ENCODE measurements around the gene ZNF487.
A peak's percentile ranks its signal among the peaks of the same experiment; 100 is the strongest.
"Not testable (repeated sequence)": the region's sequence is repeated elsewhere in the genome, so short reads cannot be mapped to it uniquely, and the experiment has no call there.

The ZNF487 gene

DNA sequence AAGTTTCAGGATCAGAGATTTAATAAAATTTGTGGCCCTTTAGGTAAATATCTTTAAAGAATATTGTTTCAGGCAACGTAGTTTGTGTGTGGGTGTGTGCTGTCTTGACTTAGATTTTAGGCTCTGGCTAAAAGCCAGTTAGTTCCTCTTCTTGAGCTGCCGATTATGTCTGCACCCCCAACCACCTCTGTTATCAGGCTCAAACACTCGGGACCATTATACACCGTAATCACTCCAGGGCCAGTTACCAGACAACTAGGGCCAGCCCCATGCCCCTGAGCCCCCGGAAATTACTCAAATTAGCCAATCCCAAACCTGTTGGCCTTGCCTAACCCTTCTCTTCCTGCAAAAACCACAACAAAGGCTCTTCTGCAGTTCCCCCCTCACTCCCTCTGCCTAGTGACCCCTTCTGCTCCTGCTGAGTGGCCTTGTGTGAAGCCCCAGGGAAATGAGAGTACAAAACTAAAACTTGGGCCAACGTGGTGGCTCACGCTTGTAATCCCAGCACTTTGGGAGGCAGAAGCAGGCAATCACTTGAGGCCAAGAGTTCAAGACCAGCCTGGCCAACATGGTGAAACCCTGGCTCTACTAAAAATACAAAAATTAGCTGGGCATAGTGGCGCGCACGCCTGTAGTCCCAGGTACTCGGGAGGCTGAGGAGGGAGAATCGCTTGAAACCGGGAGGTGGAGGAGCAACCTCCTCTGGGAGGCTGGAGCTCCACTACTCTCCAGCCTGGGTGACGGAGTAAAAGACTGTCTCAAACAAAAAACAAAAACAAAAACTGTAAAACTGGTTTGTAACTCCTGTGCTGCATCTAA, 18.8 kb upstream of the ZNF487 start:
- no peaks in the 10 kb centered on the region for H3K27me3 Mint-ChIP-seq
- peak overlapping the region; percentile 36 for H3K4me3 Mint-ChIP-seq
- H3K9me3 Mint-ChIP-seq, result no peaks in the 10 kb centered on the region
- H3K4me1 Mint-ChIP-seq, result peaks cover 40% of the 10 kb centered on the region
- H3K27ac Mint-ChIP-seq, result peak overlapping the region; percentile 79
- no peaks in the 10 kb centered on the region for H3K36me3 Mint-ChIP-seq

DNA sequence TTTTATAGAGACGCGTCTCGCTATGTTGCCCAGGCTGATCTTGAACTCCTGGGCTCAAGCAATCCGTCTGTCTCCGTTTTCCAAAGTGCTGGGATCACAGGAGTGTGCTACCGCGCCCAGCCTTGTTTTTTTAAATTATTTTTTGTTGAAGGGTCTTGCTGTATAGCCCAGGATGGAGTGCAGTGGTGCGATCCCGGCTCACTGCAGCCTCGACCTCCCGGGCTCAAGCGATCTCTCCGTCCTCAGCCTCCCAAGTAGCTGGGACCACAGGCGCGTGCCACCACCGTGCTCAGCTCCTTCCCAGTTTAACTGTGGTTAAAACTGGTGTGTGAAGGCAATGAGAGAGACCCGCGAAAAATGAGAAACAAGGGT, 16.9 kb upstream of the ZNF487 start:
- Mint-ChIP-seq H3K36me3 (no peaks in the 10 kb centered on the region), H3K4me1 (peaks cover 40% of the 10 kb centered on the region), H3K9me3 (no peaks in the 10 kb centered on the region), H3K27me3 (no peaks in the 10 kb centered on the region), H3K4me3 (peak overlapping the region; percentile 67), H3K27ac (peak overlapping the region; percentile 88)

DNA sequence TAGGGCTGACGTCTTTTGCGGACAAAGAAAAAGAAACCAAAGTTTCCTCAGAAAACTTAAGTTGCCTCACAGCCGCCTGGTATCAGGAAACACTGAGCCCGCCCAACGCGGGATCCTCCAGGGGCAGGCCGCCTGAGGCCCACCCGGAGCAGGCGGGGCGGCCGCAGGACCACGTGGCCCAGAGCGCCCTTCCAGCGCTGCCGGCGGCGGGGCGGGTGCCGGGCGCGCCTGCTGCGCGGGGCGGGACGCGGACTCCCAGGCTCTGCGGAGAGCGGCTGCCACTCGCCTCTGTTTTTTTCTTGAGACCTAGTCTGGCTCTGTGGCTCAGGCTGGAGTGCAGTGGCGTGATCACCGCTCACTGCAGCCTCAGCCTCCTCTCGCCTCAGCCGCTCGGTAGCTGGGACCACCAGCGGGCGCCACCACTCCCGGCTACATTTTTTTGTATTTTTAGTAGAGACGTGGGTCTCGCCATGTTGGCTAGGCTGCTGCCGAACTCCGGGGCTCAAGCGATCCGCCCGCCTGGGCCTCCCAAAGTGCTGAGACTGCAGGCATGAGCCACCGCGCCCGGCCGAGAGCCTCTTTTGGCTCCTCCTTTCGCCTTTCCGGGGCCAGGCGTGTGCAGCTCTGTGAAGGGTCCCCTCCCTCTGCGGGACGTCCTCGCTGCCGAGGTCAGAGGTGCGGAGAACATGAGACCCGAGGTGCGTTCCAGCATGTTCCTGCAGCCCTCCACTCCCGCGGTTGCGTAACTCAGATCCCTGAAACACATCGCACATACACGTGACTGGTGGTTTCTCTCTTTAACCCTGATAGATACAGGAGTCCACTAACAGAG, 16.3 kb upstream of the ZNF487 start:
- H3K27ac Mint-ChIP-seq, result peak overlapping the region; percentile 97
- H3K4me1 Mint-ChIP-seq, result peaks cover 40% of the 10 kb centered on the region
- no peaks in the 10 kb centered on the region for H3K9me3 Mint-ChIP-seq
- no peaks in the 10 kb centered on the region for H3K27me3 Mint-ChIP-seq
- H3K36me3 Mint-ChIP-seq, result no peaks in the 10 kb centered on the region
- H3K4me3 Mint-ChIP-seq, result peak overlapping the region; percentile 92

DNA sequence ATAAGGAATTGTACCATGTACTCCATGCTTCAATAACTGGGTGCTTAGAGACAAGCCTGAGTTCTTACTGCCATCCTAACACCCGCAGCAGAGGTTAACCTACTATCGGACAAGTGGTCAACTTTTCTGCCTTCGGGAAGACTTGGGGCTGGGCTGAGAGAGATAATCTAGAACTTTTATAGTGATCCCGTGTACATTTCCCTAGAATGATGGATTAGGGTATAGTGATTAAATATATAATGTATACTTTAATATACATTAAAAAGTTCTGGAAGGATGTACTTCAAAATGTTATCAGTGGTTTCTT, 15.8 kb upstream of the ZNF487 start:
- no peaks in the 10 kb centered on the region for H3K9me3 Mint-ChIP-seq
- peak overlapping the region; percentile 92 for H3K4me3 Mint-ChIP-seq
- H3K27ac Mint-ChIP-seq, result peak overlapping the region; percentile 97
- H3K36me3 Mint-ChIP-seq, result no peaks in the 10 kb centered on the region
- H3K27me3 Mint-ChIP-seq, result no peaks in the 10 kb centered on the region
- peaks cover 45% of the 10 kb centered on the region for H3K4me1 Mint-ChIP-seq

DNA sequence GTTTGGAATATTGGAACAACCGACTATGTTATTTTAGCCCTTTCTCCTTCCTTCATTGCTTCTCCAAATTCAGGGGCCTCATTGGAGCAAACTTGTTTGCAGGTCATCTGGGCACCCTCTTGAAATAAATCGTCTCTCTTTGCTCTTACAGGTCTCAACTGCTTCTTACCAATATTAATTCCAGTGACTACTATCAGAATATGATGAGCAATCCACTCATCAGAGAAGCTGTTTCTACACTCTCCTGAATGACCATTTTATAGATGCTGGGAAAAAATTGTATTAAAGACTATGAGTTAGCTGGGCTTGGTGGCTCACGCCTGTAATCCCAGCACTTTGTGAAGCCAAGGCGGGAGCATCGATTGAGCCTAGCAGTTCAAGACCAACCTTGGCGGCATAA, 15.4 kb upstream of the ZNF487 start:
- peak overlapping the region; percentile 41 for H3K4me3 Mint-ChIP-seq
- H3K27me3 Mint-ChIP-seq, result no peaks in the 10 kb centered on the region
- H3K27ac Mint-ChIP-seq, result peak overlapping the region; percentile 62
- no peaks in the 10 kb centered on the region for H3K36me3 Mint-ChIP-seq
- no peaks in the 10 kb centered on the region for H3K9me3 Mint-ChIP-seq
- H3K4me1 Mint-ChIP-seq, result peaks cover 45% of the 10 kb centered on the region

DNA sequence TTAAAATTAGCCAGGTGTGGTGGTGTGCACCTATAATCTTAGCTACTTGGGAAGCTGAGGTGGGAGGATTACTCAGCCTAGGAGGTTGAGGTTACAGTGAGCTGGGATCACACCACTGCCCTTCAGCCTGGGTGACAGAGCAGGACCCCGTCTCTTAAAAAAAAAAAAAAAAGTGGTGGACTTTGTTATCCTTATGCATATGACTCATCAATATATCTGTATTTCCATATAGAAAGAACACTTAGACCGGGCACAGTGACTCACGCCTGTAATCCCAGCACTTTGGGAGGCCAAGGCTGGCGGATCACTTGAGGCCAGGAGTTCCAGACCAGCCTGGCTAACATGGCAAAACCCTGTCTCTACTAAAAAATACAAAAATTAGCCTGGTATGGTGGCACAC, 15.0 kb upstream of the ZNF487 start:
- Mint-ChIP-seq H3K4me3 (peak overlapping the region; percentile 41), H3K27ac (peak overlapping the region; percentile 65), H3K4me1 (peaks cover 45% of the 10 kb centered on the region)
- not testable (repeated sequence) for H3K9me3 Mint-ChIP-seq, H3K36me3 Mint-ChIP-seq, H3K27me3 Mint-ChIP-seq

DNA sequence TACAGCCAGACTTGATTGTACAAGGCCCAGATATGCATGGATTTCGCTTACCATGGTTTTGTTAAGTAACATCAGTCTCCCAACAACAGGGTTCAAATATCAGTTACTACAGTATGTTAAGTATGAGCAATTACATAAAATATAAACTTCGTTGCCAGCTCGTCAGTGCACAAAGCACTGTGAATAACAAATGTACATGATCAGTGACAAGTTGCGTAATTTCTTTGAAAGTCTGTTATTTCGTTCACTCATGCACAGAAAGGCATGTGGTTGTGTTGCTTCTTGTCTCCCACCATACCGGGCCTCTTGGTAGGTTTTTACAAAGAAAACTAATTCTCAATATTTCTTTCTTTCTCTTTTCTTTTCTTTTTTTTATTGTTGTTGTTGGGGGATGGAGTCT, 12.5 kb upstream of the ZNF487 start:
- Mint-ChIP-seq H3K27me3 (no peaks in the 10 kb centered on the region), H3K9me3 (no peaks in the 10 kb centered on the region), H3K4me3 (no peak overlapping the region), H3K36me3 (no peaks in the 10 kb centered on the region), H3K4me1 (peaks cover 39% of the 10 kb centered on the region), H3K27ac (no peak overlapping the region)

DNA sequence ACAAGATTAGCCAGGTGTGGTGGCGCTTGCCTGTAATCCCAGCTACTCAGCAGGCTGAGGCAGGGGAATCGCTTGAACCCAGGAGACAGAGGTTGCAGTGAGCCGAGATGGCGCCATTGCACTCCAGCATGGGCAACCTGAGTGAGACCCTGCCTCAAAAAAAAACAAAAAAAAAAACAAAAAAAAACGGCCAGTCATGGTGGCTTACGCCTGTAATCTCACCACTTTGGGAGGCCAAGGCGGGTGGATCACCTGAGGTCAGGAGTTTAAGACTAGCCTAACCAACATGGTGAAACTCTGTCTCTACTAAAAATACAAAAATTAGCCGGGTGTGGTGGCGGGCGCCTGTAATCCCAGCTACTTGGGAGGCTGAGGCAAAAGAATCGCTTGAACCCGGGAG, 10.4 kb upstream of the ZNF487 start:
- H3K27me3 Mint-ChIP-seq, H3K27ac Mint-ChIP-seq, H3K9me3 Mint-ChIP-seq, H3K36me3 Mint-ChIP-seq, H3K4me3 Mint-ChIP-seq: not testable (repeated sequence)
- peaks cover 27% of the 10 kb centered on the region for H3K4me1 Mint-ChIP-seq

DNA sequence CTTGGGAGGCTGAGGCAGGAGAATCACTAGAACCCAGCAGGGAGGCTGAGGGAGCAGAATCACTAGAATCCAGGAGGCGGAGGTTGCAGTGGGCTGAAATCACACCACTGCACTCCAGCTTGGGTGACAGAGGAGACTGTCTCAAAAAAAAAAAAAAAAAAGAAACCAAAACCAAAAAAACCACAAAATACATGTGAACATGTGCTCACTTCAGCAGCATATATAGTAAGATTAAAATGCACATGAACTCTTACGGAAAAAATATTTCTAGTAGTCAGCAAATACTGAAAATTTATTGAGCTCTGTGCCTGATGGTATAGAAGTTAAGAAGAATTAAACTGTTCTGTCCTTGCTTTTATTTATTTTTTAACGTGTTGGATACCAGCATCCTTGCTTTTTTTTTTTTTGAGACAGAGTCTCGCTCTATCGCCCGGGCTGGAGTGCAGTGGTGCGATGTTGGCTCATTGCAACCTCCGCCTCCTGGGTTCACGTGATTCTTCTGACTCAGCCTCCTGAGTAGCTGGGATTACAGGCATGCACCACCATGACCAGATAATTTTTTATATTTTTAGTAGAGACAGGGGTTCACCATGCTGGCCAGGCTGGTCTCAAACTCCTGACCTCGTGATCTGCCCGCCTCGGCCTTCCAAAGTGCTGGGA, 9.6 kb upstream of the ZNF487 start:
- H3K9me3 Mint-ChIP-seq, result no peaks in the 10 kb centered on the region
- H3K36me3 Mint-ChIP-seq, result no peaks in the 10 kb centered on the region
- H3K4me1 Mint-ChIP-seq, result peaks cover 24% of the 10 kb centered on the region
- H3K27ac Mint-ChIP-seq, result peak overlapping the region; percentile 92
- H3K4me3 Mint-ChIP-seq, result peak overlapping the region; percentile 79
- H3K27me3 Mint-ChIP-seq, result no peaks in the 10 kb centered on the region

DNA sequence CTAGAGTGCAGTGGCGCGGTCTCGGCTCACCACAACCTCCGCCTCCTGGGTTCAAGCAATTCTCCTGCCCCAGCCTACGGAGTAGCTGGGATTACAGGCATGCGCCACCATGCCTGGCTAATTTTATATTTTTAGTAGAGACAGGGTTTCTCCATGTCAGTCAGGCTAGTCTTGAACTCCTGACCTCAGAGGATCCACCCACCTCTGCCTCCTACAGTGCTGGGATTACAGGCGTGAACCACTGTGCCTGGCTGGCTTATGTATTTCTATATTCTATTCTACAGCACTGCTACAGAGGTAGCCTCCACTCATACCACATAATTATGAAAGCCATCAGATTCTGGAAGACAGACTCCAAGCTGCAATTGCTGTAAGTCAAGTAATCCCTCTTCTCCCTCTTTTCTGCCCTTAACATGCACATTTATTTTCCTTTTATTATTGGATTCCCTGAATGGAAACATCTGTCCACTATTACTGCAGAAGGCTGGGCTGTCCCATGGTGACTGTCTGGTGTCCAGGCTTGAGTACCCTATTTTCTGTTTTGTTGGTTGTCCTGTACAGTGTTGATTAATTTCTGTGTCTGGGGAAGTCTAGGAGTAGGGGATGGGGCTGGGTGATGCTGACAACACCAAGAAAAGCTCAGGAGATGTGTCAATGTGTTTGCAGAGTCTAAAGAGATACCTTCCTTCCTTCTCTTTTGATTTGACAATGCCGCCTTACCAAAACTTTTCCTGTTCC, 5.8 kb upstream of the ZNF487 start:
- Mint-ChIP-seq H3K27me3 (no peaks in the 10 kb centered on the region), H3K9me3 (no peaks in the 10 kb centered on the region), H3K4me1 (peaks cover 23% of the 10 kb centered on the region), H3K4me3 (no peak overlapping the region), H3K27ac (no peak overlapping the region), H3K36me3 (peaks cover 2% of the 10 kb centered on the region)

DNA sequence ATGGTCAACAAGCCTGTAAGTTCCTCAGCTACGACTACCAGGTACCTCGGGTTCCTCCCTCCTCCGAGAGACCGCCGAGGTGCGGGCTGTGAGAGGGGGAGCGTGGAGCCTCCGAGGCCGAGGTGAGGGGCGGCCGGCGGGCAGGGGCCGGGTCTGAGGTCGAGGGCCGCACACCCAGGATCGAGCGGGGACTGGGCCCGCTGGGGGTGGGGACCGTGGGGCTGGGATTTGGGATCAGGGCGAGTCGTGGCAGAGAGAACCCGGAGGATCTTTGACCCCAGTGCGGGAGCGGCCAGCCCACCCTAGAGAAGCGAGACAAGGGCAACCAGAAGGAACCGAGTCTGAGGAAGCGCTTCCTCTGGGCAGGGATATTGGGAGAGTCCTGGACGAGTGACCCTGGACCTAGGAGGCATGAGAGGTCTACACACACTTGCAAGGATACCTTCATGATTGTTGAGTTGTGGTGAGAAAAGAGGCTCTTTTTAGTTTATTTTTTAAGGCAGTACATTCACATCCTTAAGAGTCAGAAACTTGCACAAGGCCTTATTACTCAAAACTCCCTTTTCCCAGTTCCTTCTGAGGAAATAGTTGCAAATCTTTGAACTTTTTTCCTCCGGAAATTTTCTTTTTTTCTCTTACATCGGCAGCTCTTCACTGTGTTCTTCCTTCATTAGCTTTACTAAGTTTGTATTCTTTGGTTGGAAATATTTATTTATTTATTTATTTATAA, 395 bp downstream of the ZNF487 start:
- H3K9me3 Mint-ChIP-seq, result no peaks in the 10 kb centered on the region
- peaks cover 29% of the 10 kb centered on the region for H3K4me1 Mint-ChIP-seq
- H3K4me3 Mint-ChIP-seq, result peak overlapping the region; percentile 97
- peaks cover 2% of the 10 kb centered on the region for H3K36me3 Mint-ChIP-seq
- peak overlapping the region; percentile 88 for H3K27ac Mint-ChIP-seq
- no peaks in the 10 kb centered on the region for H3K27me3 Mint-ChIP-seq

DNA sequence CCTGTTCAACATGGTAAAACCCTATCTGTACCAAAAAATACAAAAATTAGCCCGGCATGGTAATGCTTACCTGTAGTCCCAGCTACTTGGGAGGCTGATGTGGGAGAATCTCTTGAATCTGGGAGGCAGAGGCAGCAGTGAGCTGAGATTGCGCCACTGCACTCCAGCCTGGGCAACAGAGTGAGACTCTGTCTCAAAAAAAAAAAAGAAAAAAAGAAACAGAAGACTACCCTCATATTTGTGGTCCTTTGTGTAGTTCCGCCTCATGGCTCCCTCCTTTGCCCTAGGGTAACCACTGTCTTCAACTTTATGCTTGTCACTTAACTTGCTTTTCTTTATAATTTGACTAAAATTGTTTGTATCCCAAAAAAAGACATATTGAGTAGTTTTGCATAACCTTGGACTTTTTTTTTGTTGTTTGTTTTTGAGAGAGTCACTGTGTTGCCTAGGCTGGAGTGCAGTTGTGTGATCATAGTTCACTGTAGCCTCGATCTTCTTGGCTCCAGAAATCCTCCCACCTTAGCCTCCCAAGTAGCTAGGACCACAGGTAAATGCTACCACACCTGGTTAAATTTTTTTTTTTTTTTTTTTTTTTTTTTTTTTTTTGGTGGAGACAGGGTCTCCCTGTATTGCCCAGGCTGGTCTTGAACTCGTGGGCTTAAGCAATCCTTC, 3.7 kb downstream of the ZNF487 start:
- no peak overlapping the region for H3K4me3 Mint-ChIP-seq

DNA sequence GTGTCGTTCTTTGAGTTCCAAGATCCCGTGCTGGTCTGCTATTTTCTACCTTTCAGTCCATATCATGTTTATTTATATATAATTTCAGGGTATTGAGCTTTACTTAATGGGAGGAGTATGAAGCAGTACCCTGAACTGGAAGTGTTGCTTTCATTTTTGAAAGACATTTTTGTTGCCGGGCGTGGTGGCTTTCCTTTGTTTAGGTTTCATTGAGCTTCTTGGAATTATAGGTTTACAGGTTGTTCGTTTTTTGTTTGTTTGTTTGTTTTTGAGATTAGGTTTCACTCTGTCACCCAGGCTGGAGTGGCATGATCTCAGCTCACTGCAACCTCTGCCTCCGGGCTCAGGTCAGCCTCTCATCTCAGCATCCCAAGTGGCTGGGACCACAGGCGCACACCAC, 7.4 kb downstream of the ZNF487 start:
- no peak overlapping the region for H3K4me3 Mint-ChIP-seq

More for the DNA sequence above, 3.7 kb downstream of the ZNF487 start:
- Mint-ChIP-seq H3K4me1 (peaks cover 30% of the 10 kb centered on the region), H3K27ac (no peak overlapping the region), H3K36me3 (peaks cover 7% of the 10 kb centered on the region), H3K27me3 (no peaks in the 10 kb centered on the region), H3K9me3 (no peaks in the 10 kb centered on the region)

DNA sequence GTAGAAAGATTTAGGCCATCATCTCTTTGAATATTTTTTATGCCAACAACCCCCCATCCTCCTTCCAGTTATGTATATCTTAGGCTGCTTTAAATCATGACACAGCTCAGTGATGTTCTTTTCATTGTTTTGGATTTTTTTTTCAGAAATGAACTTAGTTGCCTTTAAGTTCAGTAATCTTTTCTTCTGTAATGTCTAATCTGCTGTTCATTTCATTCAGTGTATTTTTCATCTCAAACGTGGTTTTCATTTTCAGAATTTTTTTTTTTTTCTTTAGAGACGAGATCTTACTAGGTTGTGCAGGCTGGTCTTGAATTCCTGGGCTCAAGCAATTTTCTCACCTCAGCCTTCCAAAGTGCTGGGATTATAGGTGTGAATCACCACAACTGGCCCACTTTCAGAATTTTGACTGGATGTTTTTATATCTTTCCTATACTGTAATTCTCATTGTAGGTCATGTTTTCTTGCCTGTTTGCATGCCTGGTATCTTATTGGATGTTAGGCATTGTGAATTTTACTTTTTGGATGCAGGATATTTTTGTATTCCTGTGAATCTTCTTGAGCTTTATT, 8.1 kb downstream of the ZNF487 start:
- peaks cover 5% of the 10 kb centered on the region for H3K4me1 Mint-ChIP-seq
- no peak overlapping the region for H3K27ac Mint-ChIP-seq
- no peaks in the 10 kb centered on the region for H3K27me3 Mint-ChIP-seq
- no peak overlapping the region for H3K4me3 Mint-ChIP-seq
- H3K9me3 Mint-ChIP-seq, result no peaks in the 10 kb centered on the region
- peaks cover 9% of the 10 kb centered on the region for H3K36me3 Mint-ChIP-seq

More for the DNA sequence above, 7.4 kb downstream of the ZNF487 start:
- Mint-ChIP-seq H3K36me3 (peaks cover 9% of the 10 kb centered on the region), H3K27ac (no peak overlapping the region), H3K4me1 (peaks cover 9% of the 10 kb centered on the region), H3K9me3 (no peaks in the 10 kb centered on the region), H3K27me3 (no peaks in the 10 kb centered on the region)
